Activated naive CD8-positive, alpha-beta T cell treated with anti-CD3 and anti-CD28 coated beads, Interleukin-2, amount 10 ng/mL, durations not matched to agents 7 days and 5 days (primary cell): ENCODE measurements around the gene MAP7D3. TPM values are rescaled to one million over a fixed set of nuclear protein-coding genes. Genes with fewer than 3 reads are reported as not detected.
"Not testable (repeated sequence)": the region's sequence is repeated elsewhere in the genome, so short reads cannot be mapped to it uniquely, and the experiment has no call there.

Experiments
- ATAC-seq: fragments of 150-1000 bp; cut with Tn5 transposase; one replicate; pipeline ENCODE4 v1.10.0; 2021; ENCODE audit warnings: low read depth, moderate library complexity
- POLR2A ChIA-PET: fragments of 350-600 bp; sonication (Branson Sonifier 250); formaldehyde crosslinking; loops from one replicate; lab custom pipeline; 2021; ENCODE audit warnings: antibody characterized with exemption; lab: Charles Lee
- DNase-seq: peaks from one replicate; pipeline ENCODE4 v3.0.0; 2021
- H3K27ac Mint-ChIP-seq: one replicate; pipeline ENCODE4 v1.8.0; 2022; ENCODE audit warnings: mild to moderate bottlenecking, mixed read lengths
- H3K27me3 Mint-ChIP-seq: one replicate; pipeline ENCODE4 v1.8.0; 2022; ENCODE audit warnings: mild to moderate bottlenecking, moderate library complexity, mixed read lengths
- H3K36me3 Mint-ChIP-seq: one replicate; pipeline ENCODE4 v1.8.0; 2021; ENCODE audit warnings: mild to moderate bottlenecking, mixed read lengths
- H3K4me1 Mint-ChIP-seq: one replicate; pipeline ENCODE4 v1.8.0; 2021; ENCODE audit warnings: mixed read lengths
- H3K4me3 Mint-ChIP-seq: one replicate; pipeline ENCODE4 v1.8.0; 2022; ENCODE audit warnings: mild to moderate bottlenecking, moderate library complexity, mixed read lengths
- H3K9me3 Mint-ChIP-seq: one replicate; pipeline ENCODE4 v1.8.0; 2021; ENCODE audit warnings: mixed read lengths
- total RNA-seq, 2 experiments: library from RNA; stranded (reverse); gene quantifications; one replicate each; pipeline ENCODE4 v1.2.3, GENCODE V29; 2021

The MAP7D3 gene
- total RNA-seq, 2 experiments from 2014 or later, result 11.9 to 12.0 TPM

DNA sequence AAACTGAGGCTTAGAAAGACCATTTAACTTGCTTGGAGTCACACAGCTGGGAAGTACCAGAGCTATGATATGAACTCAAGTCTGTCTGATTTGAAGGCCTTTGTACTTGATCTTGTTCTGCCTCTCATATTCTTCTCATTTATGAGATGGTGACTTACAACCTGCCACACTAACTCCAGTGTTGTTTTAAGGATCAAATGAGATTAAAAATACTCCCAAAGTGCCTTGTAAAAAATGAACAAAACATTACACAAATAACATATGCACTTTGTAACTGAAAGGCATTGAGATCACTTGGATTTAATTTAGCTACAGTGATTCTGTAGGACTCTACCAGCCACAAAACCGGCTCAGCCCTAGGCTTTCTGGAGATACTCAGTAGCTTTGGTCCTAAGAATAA is 15.6 kb upstream of the MAP7D3 start:
- no peaks in the 10 kb centered on the region for H3K36me3 Mint-ChIP-seq
- POLR2A ChIA-PET, result interaction anchor here (0.7 kb wide), 1 partner anchor 614 kb away, joined by 4 read pairs; the partner anchor contains the start of gene RBMX
- no peak overlapping the region for H3K27ac Mint-ChIP-seq
- no peak for DNase-seq
- no peaks in the 10 kb centered on the region for H3K9me3 Mint-ChIP-seq
- no peak for ATAC-seq
- no peaks in the 10 kb centered on the region for H3K27me3 Mint-ChIP-seq
- H3K4me3 Mint-ChIP-seq, result no peak overlapping the region
- peaks cover 2% of the 10 kb centered on the region for H3K4me1 Mint-ChIP-seq

- Mint-ChIP-seq H3K27me3 (no peaks in the 10 kb centered on the region), H3K36me3 (no peaks in the 10 kb centered on the region), H3K9me3 (no peaks in the 10 kb centered on the region), H3K4me3 (no peak overlapping the region), H3K4me1 (peaks cover 13% of the 10 kb centered on the region), H3K27ac (peak overlapping the region; percentile 56)
- no peak for ATAC-seq
- POLR2A ChIA-PET, result no interaction called here
- no peak for DNase-seq
Measured at GRCh38 chrX:136262812-136263315, 11.7 kb upstream of the MAP7D3 start.

DNA sequence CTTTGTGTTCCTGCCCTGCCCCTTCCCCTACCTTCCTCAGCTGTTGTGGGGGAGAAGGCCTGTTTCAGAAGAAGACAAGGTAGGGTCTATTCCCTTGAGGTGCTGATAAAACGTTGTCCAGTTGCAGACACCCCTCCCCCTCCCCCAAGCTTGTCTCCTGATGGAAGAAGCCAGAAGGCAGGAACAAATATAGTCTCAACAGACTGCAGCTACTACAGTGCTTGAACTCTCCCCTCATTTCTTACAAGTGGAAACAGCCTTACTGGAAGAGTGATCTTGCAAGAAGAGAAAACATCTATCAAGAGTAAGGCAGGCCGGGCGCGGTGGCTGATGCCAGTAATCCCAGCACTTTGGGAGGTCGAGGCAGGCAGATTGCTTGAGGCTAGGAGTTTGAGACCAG is 11.0 kb upstream of the MAP7D3 start:
- no peak for DNase-seq
- peak overlapping the region; percentile 56 for H3K27ac Mint-ChIP-seq
- H3K4me1 Mint-ChIP-seq, result peaks cover 13% of the 10 kb centered on the region
- H3K4me3 Mint-ChIP-seq, result no peak overlapping the region
- H3K27me3 Mint-ChIP-seq, result no peaks in the 10 kb centered on the region
- no peaks in the 10 kb centered on the region for H3K36me3 Mint-ChIP-seq
- no peak for ATAC-seq
- no peaks in the 10 kb centered on the region for H3K9me3 Mint-ChIP-seq
- POLR2A ChIA-PET, result no interaction called here

DNA sequence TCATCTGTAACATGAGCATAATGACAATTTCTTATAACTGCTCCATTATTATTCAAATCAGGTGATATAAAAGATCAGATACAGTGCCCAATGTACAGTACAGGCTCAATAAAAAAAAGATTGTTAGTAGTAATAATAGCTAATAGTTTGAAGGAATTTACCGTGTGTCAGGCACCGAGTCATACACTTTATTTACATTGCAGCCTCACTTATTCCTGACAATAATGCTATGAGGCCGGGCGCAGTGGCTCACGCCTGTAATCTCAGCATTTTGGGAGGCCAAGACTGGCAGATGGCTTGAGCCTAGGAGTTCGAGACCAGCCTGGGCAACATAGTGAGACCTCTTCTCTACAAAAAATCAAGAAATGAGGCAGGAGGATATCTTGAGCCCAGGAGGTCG is 10.1 kb upstream of the MAP7D3 start:
- POLR2A ChIA-PET, result no interaction called here
- DNase-seq (no peak), ATAC-seq (no peak)
- no peaks in the 10 kb centered on the region for H3K9me3 Mint-ChIP-seq
- no peaks in the 10 kb centered on the region for H3K27me3 Mint-ChIP-seq
- no peak overlapping the region for H3K4me3 Mint-ChIP-seq
- peaks cover 13% of the 10 kb centered on the region for H3K4me1 Mint-ChIP-seq
- H3K36me3 Mint-ChIP-seq, result no peaks in the 10 kb centered on the region
- H3K27ac Mint-ChIP-seq, result no peak overlapping the region

DNA sequence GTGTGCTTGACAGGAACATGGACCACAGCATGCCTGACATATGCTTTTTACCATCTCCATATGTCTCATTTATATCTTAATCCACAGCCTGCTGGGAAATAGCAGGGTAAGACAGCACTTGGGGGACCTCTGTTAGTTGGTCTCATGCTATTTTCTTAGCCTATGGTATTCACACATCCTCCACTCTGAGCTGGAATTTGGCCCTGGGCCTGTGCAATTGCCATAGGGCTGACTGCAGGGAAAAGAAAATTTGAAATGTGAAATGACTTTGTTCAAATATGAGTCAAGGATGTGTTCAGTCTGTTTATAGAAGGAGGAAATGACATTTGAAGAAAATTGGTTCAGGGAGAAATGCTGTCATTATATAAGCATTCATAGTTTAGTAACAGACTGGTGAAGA is 9.6 kb upstream of the MAP7D3 start:
- Mint-ChIP-seq H3K4me3 (no peak overlapping the region), H3K27me3 (no peaks in the 10 kb centered on the region), H3K36me3 (no peaks in the 10 kb centered on the region), H3K9me3 (no peaks in the 10 kb centered on the region), H3K27ac (no peak overlapping the region), H3K4me1 (peaks cover 13% of the 10 kb centered on the region)
- DNase-seq, result no peak
- ATAC-seq, result no peak
- POLR2A ChIA-PET, result no interaction called here

DNA sequence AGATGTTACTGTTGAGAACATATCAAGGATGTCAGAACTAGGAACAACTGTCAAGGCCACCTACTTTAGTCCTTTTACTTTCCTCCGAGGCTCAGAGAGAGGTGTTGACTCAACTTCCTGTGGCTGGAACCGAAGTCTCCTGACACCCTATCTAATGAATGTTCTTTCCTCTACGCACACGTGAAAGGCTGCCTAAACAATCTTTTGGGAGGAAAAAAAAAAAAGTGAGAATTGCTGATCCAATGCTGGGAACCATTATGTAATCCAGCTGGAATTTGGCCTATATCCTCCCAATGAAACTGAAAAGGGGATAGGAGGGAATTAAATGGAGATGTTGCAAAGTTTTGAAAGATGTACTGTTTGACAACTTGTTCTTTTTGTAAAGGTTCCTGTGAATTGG is 8.3 kb upstream of the MAP7D3 start:
- DNase-seq (no peak), ATAC-seq (peak; percentile 87)
- Mint-ChIP-seq H3K4me3 (peak overlapping the region; percentile 65), H3K27me3 (no peaks in the 10 kb centered on the region), H3K36me3 (no peaks in the 10 kb centered on the region), H3K9me3 (no peaks in the 10 kb centered on the region), H3K27ac (peak overlapping the region; percentile 86), H3K4me1 (peaks cover 13% of the 10 kb centered on the region)
- POLR2A ChIA-PET, result no interaction called here

DNA sequence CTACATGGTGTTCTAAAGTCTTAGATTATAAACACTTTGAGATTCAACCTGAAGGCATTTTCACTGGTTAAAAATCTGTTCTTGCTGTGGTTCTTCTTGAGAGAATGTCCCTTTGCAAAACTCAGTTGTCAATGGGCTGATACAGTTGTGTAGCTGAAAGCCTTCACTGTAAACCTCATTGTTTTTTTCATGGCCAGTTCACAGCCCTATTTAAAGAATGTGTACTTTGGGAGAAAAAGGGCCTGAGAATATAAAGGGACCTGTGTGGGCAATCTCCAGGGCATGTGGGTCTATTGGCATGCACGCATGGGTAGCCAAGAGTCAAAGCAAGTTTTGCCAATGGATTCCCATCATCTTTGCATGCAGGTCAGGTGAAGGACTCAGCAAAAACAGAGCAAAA is 7.8 kb upstream of the MAP7D3 start:
- POLR2A ChIA-PET, result no interaction called here
- DNase-seq, result no peak
- no peak for ATAC-seq
- Mint-ChIP-seq H3K4me1 (peaks cover 13% of the 10 kb centered on the region), H3K27me3 (no peaks in the 10 kb centered on the region), H3K9me3 (no peaks in the 10 kb centered on the region), H3K36me3 (no peaks in the 10 kb centered on the region), H3K4me3 (peak overlapping the region; percentile 5), H3K27ac (peak overlapping the region; percentile 86)

GRCh38 chrX:136256026-136256425 is 4.8 kb upstream of the MAP7D3 start:
- POLR2A ChIA-PET, result no interaction called here
- ATAC-seq, result no peak
- Mint-ChIP-seq H3K27me3 (no peaks in the 10 kb centered on the region), H3K9me3 (no peaks in the 10 kb centered on the region), H3K36me3 (no peaks in the 10 kb centered on the region), H3K4me3 (no peak overlapping the region), H3K4me1 (peaks cover 16% of the 10 kb centered on the region), H3K27ac (no peak overlapping the region)
- no peak for DNase-seq

GRCh38 chrX:136255541-136255940 is 4.3 kb upstream of the MAP7D3 start:
- H3K27ac Mint-ChIP-seq, result no peak overlapping the region
- no peak for ATAC-seq
- no peaks in the 10 kb centered on the region for H3K9me3 Mint-ChIP-seq
- H3K4me1 Mint-ChIP-seq, result peaks cover 16% of the 10 kb centered on the region
- no peak overlapping the region for H3K4me3 Mint-ChIP-seq
- no peaks in the 10 kb centered on the region for H3K27me3 Mint-ChIP-seq
- POLR2A ChIA-PET, result no interaction called here
- H3K36me3 Mint-ChIP-seq, result no peaks in the 10 kb centered on the region
- DNase-seq, result no peak

- POLR2A ChIA-PET, result no interaction called here
- H3K36me3 Mint-ChIP-seq, result no peaks in the 10 kb centered on the region
- H3K27ac Mint-ChIP-seq, result peak overlapping the region; percentile 30
- peak; percentile 45 for DNase-seq
- H3K4me1 Mint-ChIP-seq, result peaks cover 9% of the 10 kb centered on the region
- no peaks in the 10 kb centered on the region for H3K27me3 Mint-ChIP-seq
- H3K9me3 Mint-ChIP-seq, result no peaks in the 10 kb centered on the region
- peak; percentile 45 for ATAC-seq
- peak overlapping the region; percentile 76 for H3K4me3 Mint-ChIP-seq
Measured at GRCh38 chrX:136250191-136251040, 784 bp downstream of the MAP7D3 start.

DNA sequence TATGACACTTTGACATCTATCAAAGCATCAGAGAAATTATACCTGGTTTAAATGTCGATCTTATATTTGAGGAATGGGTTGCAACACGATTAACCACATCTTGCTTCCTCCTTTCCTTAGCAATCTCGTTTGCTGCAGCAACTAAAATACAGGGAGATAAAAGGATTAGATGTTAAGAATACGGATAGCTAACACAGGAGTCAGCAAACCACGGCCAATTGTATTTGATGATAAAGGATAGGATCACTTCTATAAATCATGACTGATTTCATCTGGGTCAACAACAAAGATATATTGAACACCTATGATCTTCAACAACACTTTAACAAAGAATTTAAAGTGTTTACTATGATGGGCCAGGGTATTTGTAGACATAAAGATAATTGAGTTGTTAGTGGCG is 5.0 kb downstream of the MAP7D3 start:
- Mint-ChIP-seq H3K4me1 (peaks cover 5% of the 10 kb centered on the region), H3K9me3 (no peaks in the 10 kb centered on the region), H3K27me3 (no peaks in the 10 kb centered on the region), H3K36me3 (peaks cover 15% of the 10 kb centered on the region), H3K27ac (no peak overlapping the region), H3K4me3 (no peak overlapping the region)
- no peak for ATAC-seq
- POLR2A ChIA-PET, result no interaction called here
- DNase-seq, result no peak

DNA sequence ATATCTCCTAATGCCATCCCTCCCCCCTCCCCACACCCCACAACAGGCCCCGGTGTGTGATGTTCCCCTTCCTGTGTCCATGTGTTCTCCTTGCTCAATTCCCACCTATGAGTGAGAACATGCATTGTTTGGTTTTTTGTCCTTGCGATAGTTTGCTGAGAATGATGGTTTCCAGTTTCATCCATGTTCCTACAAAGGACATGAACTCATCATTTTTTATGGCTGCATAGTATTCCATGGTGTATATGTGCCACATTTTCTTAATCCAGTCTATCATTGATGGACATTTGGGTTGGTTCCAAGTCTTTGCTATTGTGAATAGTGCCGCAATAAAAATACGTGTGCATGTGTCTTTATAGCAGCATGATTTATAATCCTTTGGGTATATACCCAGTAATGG is 13.4 kb downstream of the MAP7D3 start:
- H3K27ac Mint-ChIP-seq, H3K27me3 Mint-ChIP-seq, H3K9me3 Mint-ChIP-seq, H3K4me1 Mint-ChIP-seq, H3K4me3 Mint-ChIP-seq, DNase-seq, ATAC-seq, POLR2A ChIA-PET: not testable (repeated sequence)
- H3K36me3 Mint-ChIP-seq, result peaks cover 21% of the 10 kb centered on the region

GRCh38 chrX:136237074-136237473 is 14.1 kb downstream of the MAP7D3 start:
- no peak overlapping the region for H3K27ac Mint-ChIP-seq
- peaks cover 16% of the 10 kb centered on the region for H3K36me3 Mint-ChIP-seq
- no peaks in the 10 kb centered on the region for H3K4me1 Mint-ChIP-seq
- no peaks in the 10 kb centered on the region for H3K27me3 Mint-ChIP-seq
- H3K4me3 Mint-ChIP-seq, result no peak overlapping the region
- no peaks in the 10 kb centered on the region for H3K9me3 Mint-ChIP-seq
- POLR2A ChIA-PET, result no interaction called here
- DNase-seq (no peak), ATAC-seq (no peak)

- H3K27me3 Mint-ChIP-seq, result no peaks in the 10 kb centered on the region
- H3K9me3 Mint-ChIP-seq, result no peaks in the 10 kb centered on the region
- POLR2A ChIA-PET, result no interaction called here
- DNase-seq (no peak), ATAC-seq (no peak)
- no peak overlapping the region for H3K4me3 Mint-ChIP-seq
- H3K36me3 Mint-ChIP-seq, result peaks cover 16% of the 10 kb centered on the region
- H3K4me1 Mint-ChIP-seq, result peaks cover 18% of the 10 kb centered on the region
- H3K27ac Mint-ChIP-seq, result peak overlapping the region; percentile 51
Measured at GRCh38 chrX:136228839-136229207, 22.4 kb downstream of the MAP7D3 start.
